Bronchial smooth muscle cell (primary cell): ENCODE measurements around the gene SLAMF6. TPM values are rescaled to one million over a fixed set of nuclear protein-coding genes. Genes with fewer than 3 reads are reported as not detected.

Experiments
- total RNA-seq: library from RNA; depleted of rRNA; stranded (reverse); fragments of >200 nt; gene quantifications from 2 replicates; pipeline ENCODE4 v1.2.1, GENCODE V29; 2014

The SLAMF6 gene
- total RNA-seq: not detected in 2 replicates

DNA sequence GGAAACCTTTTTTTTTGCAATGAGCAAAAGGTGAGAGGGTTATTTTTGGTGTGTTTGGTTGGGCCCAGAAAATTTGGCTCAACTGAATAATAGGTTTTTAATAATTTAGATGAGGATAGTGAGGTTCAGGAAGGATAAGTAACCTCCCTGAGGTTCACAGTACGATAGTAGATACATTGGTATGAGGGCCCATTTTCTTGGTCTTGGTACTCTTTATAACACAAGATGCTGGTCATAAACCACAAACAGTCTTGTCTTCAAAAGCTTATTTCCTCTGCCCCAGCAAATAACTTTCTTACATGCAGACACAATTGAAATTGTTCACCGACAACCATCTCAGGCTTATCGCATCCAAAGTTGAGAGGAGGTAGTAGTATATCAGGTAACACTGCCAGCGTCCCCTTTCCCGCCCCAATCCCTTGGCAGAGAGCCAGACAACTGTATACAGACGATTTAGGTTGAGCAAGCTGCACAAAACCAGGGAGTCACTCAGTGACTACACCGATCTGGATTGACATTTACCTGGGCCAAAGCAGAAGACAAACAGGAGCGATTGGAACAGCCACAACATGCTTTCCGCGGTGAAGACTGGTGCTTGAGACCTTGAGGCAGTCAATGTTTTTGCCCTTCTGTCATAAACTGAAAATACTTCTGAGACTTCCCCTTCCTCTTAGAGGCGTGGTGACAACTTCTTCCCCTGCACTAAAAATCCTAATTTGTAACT, at the start of gene SLAMF6:
SLAMF6 (minus strand) TSS at position 634 of the 724 bp plus-strand sequence; CDS start at position 571, 63 bp downstream.

Other genes starting within 250 kb of the SLAMF6 start
- gene PEX19, start 238.1 kb downstream of the SLAMF6 start, total RNA-seq: 32.0 and 37.8 TPM in 2 replicates
- gene COPA, start 180.0 kb downstream of the SLAMF6 start, total RNA-seq: 286 and 334 TPM in 2 replicates
- gene NCSTN, start 179.9 kb downstream of the SLAMF6 start, total RNA-seq: 55.2 and 63.5 TPM in 2 replicates
- under 0.01 TPM in 1 of 2 replicates, not detected in the other for gene NHLH1, start 156.2 kb downstream of the SLAMF6 start, total RNA-seq
- gene VANGL2, start 122.7 kb downstream of the SLAMF6 start, total RNA-seq: under 0.01 TPM in 1 of 2 replicates, not detected in the other
- not detected in 2 replicates for gene CD84, start 56.2 kb upstream of the SLAMF6 start, total RNA-seq
- not detected in 2 replicates for gene SLAMF1, start 123.8 kb upstream of the SLAMF6 start, total RNA-seq
- gene CD48, start 188.6 kb upstream of the SLAMF6 start, total RNA-seq: under 0.01 TPM in 1 of 2 replicates, not detected in the other
- gene SLAMF7, start 216.0 kb upstream of the SLAMF6 start, total RNA-seq: not detected in 2 replicates